ENCODE data around the gene SORCS2. TPM values are rescaled to one million over a fixed set of nuclear protein-coding genes. Genes with fewer than 3 reads are reported as not detected.

The SORCS2 gene
- polyA plus RNA-seq, 3 donors, result 0.46 to 0.55 TPM; not detected in 1

DNA sequence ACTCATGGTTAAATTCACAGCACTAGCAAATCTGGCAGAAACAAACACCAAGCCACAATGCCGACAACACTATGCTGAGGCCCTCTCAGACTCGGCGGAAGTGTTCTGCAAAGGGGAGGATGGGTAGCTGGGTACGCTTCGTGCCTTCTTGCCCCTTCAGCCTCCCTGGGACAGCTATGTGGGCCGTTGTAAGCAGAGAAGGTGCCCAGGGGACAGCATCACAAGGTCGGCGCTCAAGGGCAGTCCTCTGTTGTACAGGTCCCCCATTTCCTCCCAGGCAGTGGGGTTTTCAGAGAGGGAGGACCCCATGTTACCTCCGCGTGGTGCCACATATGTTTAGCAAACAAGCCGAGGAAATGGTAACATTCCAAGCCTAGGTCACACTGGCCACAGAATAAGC, 573.7 kb downstream of the SORCS2 start:
- WGBS (ENCODE audit: insufficient coverage), result 96% methylated on average over 8 of the region's 11 CpGs
- Histone ChIP-seq H3K9ac (ENCODE audit: insufficient read depth, low read length, poor library complexity, severe bottlenecking) (no peak overlapping the region), H3K27me3 (ENCODE audit: control insufficient read depth in 2 of 2, insufficient read depth in 2 of 2, low read length in 2 of 2) (no peaks in the 10 kb centered on the region), H4K20me1 (ENCODE audit: insufficient read depth, low read length) (no peaks in the 10 kb centered on the region), H3K4me2 (replicated peaks; ENCODE audit: extremely low read depth, low read length, poor library complexity, severe bottlenecking) (no peak overlapping the region), H3K4me1 (ENCODE audit: control insufficient read depth in 1 of 2, insufficient read depth in 2 of 2, low read length in 2 of 2) (no peaks in the 10 kb centered on the region), H3K4me3 (replicated peaks in 1 of 3; ENCODE audit: low read depth in 2 of 3, low read length in 3 of 3) (no peak overlapping the region), H3K27ac (ENCODE audit: low read depth in 1 of 2, low read length in 2 of 2) (no peak overlapping the region), H2AFZ (ENCODE audit: insufficient read depth, low read depth, low read length, poor library complexity, severe bottlenecking) (no peak overlapping the region), H3K9me3 (replicated peaks in 1 of 2; ENCODE audit: control insufficient read depth in 1 of 2, insufficient read depth in 1 of 2, low read length in 2 of 2) (no peaks in the 10 kb centered on the region), H3K36me3 (replicated peaks in 1 of 2; ENCODE audit: control insufficient read depth in 1 of 2, insufficient read depth in 2 of 2, low read length in 2 of 2) (no peaks in the 10 kb centered on the region), H3K79me2 (ENCODE audit: insufficient read depth, low read length) (no peaks in the 10 kb centered on the region)
- H3K4me1 Mint-ChIP-seq, result peaks cover 2% of the 10 kb centered on the region
- no peak overlapping the region for H3K27ac Mint-ChIP-seq
- H3K36me3 Mint-ChIP-seq, result peaks cover 0 to 23% of the 10 kb centered on the region in 2 donors
- TF ChIP-seq, protein P1, sequence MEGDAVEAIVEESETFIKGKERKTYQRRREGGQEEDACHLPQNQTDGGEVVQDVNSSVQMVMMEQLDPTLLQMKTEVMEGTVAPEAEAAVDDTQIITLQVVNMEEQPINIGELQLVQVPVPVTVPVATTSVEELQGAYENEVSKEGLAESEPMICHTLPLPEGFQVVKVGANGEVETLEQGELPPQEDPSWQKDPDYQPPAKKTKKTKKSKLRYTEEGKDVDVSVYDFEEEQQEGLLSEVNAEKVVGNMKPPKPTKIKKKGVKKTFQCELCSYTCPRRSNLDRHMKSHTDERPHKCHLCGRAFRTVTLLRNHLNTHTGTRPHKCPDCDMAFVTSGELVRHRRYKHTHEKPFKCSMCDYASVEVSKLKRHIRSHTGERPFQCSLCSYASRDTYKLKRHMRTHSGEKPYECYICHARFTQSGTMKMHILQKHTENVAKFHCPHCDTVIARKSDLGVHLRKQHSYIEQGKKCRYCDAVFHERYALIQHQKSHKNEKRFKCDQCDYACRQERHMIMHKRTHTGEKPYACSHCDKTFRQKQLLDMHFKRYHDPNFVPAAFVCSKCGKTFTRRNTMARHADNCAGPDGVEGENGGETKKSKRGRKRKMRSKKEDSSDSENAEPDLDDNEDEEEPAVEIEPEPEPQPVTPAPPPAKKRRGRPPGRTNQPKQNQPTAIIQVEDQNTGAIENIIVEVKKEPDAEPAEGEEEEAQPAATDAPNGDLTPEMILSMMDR (IDR thresholded peaks at IDR 0.05), result no peak
- DNase-seq, result no peak
- peaks cover 0 to 8% (median 0%) of the 10 kb centered on the region in 7 donors for H3K9me3 Mint-ChIP-seq
- no peak overlapping the region for H3K4me3 Mint-ChIP-seq
- peaks cover 5 to 16% (median 10%) of the 10 kb centered on the region in 3 donors for H3K27me3 Mint-ChIP-seq (ENCODE audit: low read depth in 3 of 3)
- intact Hi-C loops (cut with micrococcal nuclease), result no loop called here

DNA sequence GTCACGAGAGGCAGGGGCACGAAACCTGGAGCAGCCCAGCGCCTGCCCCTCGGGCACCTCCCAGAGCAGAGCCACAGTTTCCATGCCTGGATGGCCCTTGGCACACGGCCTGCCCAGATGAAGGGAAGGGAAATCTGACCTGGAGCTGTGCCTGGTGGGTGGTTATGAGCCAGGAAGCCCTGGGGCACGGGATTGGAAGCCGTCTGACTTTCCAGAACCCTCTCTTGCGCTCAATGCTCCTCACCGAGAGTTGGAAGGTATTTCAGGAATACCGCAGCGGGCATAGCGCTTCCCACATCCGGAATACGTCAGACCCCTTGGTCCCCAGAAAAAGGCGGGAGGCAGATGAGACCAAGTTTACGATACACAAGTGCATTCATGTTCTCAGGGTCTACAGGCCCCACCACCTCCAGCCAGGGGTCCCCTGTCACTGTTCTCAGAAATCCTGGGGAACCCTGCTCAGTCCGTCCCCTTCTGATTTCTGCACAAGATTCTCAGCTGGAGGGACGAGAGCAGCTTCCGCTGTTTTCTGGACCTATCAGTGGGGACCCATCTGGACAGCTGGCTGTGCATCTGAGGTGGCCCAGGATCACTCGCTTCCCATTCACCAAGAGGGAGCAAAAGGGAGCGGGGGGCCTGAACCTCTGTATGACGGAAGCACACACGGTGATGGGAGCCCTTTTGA, 574.5 kb downstream of the SORCS2 start:
- Histone ChIP-seq H4K20me1 (ENCODE audit: insufficient read depth, low read length) (no peaks in the 10 kb centered on the region), H3K9me3 (replicated peaks in 1 of 2; ENCODE audit: control insufficient read depth in 1 of 2, insufficient read depth in 1 of 2, low read length in 2 of 2) (no peaks in the 10 kb centered on the region), H3K4me3 (replicated peaks in 1 of 3; ENCODE audit: low read depth in 2 of 3, low read length in 3 of 3) (no peak overlapping the region), H3K36me3 (replicated peaks in 1 of 2; ENCODE audit: control insufficient read depth in 1 of 2, insufficient read depth in 2 of 2, low read length in 2 of 2) (no peaks in the 10 kb centered on the region), H3K9ac (ENCODE audit: insufficient read depth, low read length, poor library complexity, severe bottlenecking) (no peak overlapping the region), H3K4me1 (ENCODE audit: control insufficient read depth in 1 of 2, insufficient read depth in 2 of 2, low read length in 2 of 2) (no peaks in the 10 kb centered on the region), H2AFZ (ENCODE audit: insufficient read depth, low read depth, low read length, poor library complexity, severe bottlenecking) (no peak overlapping the region), H3K79me2 (ENCODE audit: insufficient read depth, low read length) (no peaks in the 10 kb centered on the region), H3K27ac (ENCODE audit: low read depth in 1 of 2, low read length in 2 of 2) (no peak overlapping the region), H3K27me3 (ENCODE audit: control insufficient read depth in 2 of 2, insufficient read depth in 2 of 2, low read length in 2 of 2) (no peaks in the 10 kb centered on the region), H3K4me2 (replicated peaks; ENCODE audit: extremely low read depth, low read length, poor library complexity, severe bottlenecking) (no peak overlapping the region)
- Mint-ChIP-seq H3K36me3 (peaks cover 0 to 24% of the 10 kb centered on the region in 2 donors), H3K27ac (no peak overlapping the region), H3K27me3 (ENCODE audit: low read depth in 3 of 3) (peaks cover 5 to 16% (median 10%) of the 10 kb centered on the region in 3 donors), H3K4me3 (no peak overlapping the region), H3K9me3 (peaks cover 0 to 8% (median 0%) of the 10 kb centered on the region in 7 donors), H3K4me1 (peaks cover under 1% of the 10 kb centered on the region)
- TF ChIP-seq, protein P1 (IDR thresholded peaks at IDR 0.05), result no peak
- no peak for DNase-seq
- WGBS (ENCODE audit: insufficient coverage), result 90% methylated on average over 21 of the region's 23 CpGs
- intact Hi-C loops (cut with micrococcal nuclease), result no loop called here

Measured in CD14-positive monocyte (primary cell).